RPMI8226 (cell line): Measurements from ENCODE around the gene TRIM40.
"Not testable (repeated sequence)": the region's sequence is repeated elsewhere in the genome, so short reads cannot be mapped to it uniquely, and the experiment has no call there.

Source experiments
- DNase-seq: peaks from one replicate; pipeline ENCODE4 v3.0.0-alpha.2; 2015

The TRIM40 gene

GRCh38 chr6:30165238-30165637 is 29.3 kb downstream of the TRIM40 start:
- DNase-seq: not testable (repeated sequence)

- no peak for DNase-seq
Observed at GRCh38 chr6:30167101-30167500, 31.2 kb downstream of the TRIM40 start.

DNA sequence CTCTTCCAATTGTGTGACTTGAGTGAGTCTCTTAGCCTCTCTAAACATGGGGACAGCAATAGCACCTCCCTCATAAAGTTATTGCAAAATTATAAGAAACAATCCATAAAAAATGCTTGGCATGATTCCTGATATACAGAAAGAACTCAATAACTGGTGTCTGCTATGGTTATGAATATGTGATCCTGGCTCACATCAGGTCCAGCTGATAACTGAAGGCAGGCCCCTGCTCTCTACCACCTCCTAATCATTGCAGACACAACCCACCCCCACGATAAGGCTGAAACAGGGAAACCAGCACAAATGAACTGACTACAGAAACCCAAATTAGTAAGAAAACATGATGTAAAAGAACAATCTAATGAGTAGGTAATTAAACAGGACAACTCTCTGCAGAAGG is 32.8 kb downstream of the TRIM40 start:
- DNase-seq: no peak

DNA sequence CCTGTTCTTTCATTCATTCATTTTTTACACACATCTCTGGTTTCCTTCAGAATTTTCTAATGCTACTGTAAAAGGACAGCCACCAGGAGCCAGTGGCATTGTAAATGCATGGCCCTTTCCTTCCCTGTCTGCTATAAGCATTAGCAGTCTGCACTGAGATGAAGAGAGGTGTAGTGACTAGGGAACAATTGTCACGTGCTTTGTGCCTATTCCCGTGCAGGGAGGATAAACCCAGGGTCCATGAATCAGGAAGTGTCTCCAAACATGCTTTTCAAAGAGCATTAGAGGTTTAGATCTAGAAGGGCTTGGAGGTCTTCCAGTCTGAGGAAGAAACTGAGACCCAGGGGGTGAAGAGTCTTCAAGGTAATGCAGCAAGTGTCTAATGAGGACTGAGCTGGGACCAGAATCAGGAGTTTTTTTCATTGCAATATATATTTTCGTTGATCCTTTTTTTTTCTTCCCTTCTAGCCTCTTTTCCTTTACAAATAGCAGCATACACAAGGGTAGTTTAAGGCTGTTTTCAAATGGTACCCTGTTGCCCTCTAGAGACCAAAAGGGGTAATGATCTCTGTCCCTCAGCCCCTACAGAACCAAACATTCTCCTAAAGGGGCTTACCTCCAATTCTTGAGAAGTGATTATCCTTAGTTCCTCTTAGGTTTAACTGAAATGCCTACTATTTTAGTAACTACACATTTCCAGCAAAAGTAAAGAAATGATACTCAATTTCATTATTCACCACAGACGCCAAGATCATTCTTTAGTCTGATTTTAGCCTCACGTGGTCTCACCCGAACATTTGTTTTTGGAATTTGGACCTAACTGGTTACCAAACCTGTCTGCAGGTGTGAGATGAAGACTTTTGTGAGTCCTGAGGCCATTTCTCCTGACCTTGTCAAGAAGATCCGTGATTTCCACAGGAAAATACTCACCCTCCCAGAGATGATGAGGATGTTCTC is 34.0 kb downstream of the TRIM40 start:
- peak; percentile 55 for DNase-seq

- peak; percentile 44 for DNase-seq
Observed at GRCh38 chr6:30171677-30172471, 35.9 kb downstream of the TRIM40 start.

DNA sequence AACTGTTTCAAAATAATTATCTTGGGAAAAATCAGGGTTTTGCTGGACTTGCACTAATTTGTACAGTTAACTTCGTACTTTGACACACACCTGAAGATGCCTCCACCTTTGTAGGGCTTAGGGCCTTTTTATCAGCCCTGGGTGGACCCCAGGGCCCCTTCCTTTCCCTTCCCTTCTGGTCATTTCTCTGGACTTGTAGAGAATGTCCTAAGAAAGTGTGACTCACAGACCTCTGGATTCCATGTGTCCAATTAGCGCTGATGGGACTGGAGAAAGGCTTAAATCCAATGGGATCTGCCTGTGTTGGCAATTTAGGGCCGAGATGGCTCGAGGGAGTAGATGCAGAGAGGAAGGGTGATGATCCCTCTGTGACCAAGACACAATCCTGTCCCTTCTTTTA is 36.7 kb downstream of the TRIM40 start:
- no peak for DNase-seq

DNA sequence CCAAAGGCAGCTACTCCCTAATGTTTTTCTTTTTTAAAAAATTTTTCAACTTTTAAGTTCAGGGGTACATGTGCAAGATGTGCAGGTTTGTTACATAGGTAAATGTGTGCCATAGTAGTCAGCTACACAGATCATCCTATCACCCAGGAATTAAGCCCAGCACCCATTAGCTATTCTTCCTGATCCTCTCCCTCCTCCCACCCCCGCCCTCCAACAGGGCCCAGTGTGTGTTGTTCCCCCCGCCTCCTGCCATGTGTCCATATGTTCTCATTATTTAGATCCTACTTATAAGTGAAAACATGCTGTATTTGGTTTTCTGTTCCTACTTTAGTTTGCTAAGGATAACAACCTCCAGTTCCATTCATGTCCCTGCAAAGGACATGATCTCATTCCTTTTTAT is 39.8 kb downstream of the TRIM40 start:
- DNase-seq: no peak

DNA sequence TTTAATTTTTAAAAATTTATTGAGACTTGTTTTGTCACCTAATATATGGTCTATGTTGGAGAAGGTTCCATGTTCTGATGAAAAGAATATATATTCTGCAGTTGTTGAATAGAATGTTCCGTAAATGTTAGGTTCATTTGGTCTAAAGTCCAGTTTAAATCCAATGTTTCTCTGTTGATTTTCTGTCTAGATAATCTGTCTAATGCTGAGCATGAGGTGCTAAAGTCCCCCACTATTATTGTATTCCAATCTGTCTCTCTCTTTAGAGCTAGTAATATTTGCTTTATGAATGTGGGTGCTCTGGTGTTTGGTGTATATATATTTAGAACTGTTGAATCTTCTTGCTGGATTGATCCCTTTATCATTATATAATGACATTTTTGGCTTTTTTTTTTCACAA is 42.9 kb downstream of the TRIM40 start:
- no peak for DNase-seq

- DNase-seq: no peak
Observed at GRCh38 chr6:30180145-30180544, 44.2 kb downstream of the TRIM40 start.

GRCh38 chr6:30184417-30185031 is 48.6 kb downstream of the TRIM40 start:
- DNase-seq: no peak

GRCh38 chr6:30185846-30186484 is 50.0 kb downstream of the TRIM40 start:
- no peak for DNase-seq

- no peak for DNase-seq
Observed at GRCh38 chr6:30188541-30188940, 52.6 kb downstream of the TRIM40 start.

DNA sequence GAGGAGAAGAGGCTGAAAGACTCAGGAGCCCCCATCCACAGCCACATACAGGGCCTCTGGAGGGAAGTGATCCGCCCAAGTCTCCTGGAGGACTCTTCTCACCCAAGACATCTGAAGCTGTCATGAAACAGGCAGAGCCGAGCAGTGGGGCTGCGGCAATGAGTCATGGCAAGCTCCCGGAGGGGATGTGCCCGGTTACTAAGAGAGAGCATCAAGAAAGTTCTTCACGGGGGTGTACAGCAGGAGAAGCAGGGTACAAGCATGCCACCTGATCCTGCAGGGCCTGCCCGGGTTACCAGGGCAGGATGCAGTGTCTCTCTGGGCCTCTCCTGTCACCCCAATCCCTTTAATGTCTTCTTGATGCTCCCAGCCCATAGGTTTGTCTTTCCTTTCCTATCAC is 56.1 kb downstream of the TRIM40 start:
- DNase-seq: no peak

- DNase-seq: no peak
Observed at GRCh38 chr6:30194797-30195690, 59.1 kb downstream of the TRIM40 start.

GRCh38 chr6:30195951-30196350 is 60.0 kb downstream of the TRIM40 start:
- DNase-seq: no peak

DNA sequence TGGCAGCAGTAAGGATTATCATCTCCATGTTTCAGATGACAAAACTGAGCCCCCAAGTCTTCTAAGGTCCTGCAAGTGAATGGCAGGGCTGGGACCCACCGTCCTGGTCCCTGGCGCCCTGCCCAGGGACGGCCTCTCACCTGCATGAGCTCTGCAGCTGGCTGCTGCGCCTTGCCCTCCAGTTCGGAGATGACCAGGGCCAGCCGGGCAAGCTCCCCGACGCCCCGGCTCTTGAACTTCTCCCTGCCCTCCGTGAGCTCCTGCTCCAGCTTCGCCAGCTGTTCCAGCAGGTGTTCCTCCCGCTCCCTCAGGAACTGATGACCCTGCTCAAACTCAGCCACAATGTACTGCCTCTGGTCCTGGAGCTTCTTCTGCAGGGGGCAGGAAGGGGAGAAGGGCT is 60.4 kb downstream of the TRIM40 start:
- no peak for DNase-seq
